ENCODE measurements around the gene LRIG1. TPM values are rescaled to one million over a fixed set of nuclear protein-coding genes. Genes with fewer than 3 reads are reported as not detected.

LRIG1 gene
- total RNA-seq, 1 experiment from 2014 or later: 14.7 TPM

GRCh38 chr3:66430876-66431275 is 69.9 kb downstream of the LRIG1 start:
- DNase-seq: no peak
- no peak overlapping the region for H3K27ac Mint-ChIP-seq (ENCODE audit: unreplicated experiment)
- no peaks in the 10 kb centered on the region for H3K9me3 Mint-ChIP-seq (ENCODE audit: low read depth, unreplicated experiment)
- H3K36me3 Mint-ChIP-seq (ENCODE audit: insufficient read depth, unreplicated experiment): no peaks in the 10 kb centered on the region
- no TSS peak for BruUV-seq (replicated peaks)
- no peak overlapping the region for H3K4me3 Mint-ChIP-seq (ENCODE audit: low read depth, unreplicated experiment)
- no peaks in the 10 kb centered on the region for H3K27me3 Mint-ChIP-seq (ENCODE audit: unreplicated experiment)
- CTCF ChIA-PET: no interaction called here
- intact Hi-C loops (cut with micrococcal nuclease; ENCODE audit: unreplicated experiment): no loop called here
- no peak for TF ChIP-seq CTCF (IDR thresholded peaks at IDR 0.05; ENCODE audit: unreplicated experiment)
- H3K4me1 Mint-ChIP-seq (ENCODE audit: low read depth, unreplicated experiment): no peaks in the 10 kb centered on the region

GRCh38 chr3:66428733-66429132 is 72.1 kb downstream of the LRIG1 start:
- intact Hi-C loops (cut with micrococcal nuclease; ENCODE audit: unreplicated experiment): no loop called here
- no peaks in the 10 kb centered on the region for H3K9me3 Mint-ChIP-seq (ENCODE audit: low read depth, unreplicated experiment)
- TF ChIP-seq CTCF (IDR thresholded peaks at IDR 0.05; ENCODE audit: unreplicated experiment): no peak
- CTCF ChIA-PET: no interaction called here
- no peaks in the 10 kb centered on the region for H3K4me1 Mint-ChIP-seq (ENCODE audit: low read depth, unreplicated experiment)
- no peak overlapping the region for H3K27ac Mint-ChIP-seq (ENCODE audit: unreplicated experiment)
- no peaks in the 10 kb centered on the region for H3K27me3 Mint-ChIP-seq (ENCODE audit: unreplicated experiment)
- H3K36me3 Mint-ChIP-seq (ENCODE audit: insufficient read depth, unreplicated experiment): no peaks in the 10 kb centered on the region
- BruUV-seq (replicated peaks): no TSS peak
- DNase-seq: no peak
- no peak overlapping the region for H3K4me3 Mint-ChIP-seq (ENCODE audit: low read depth, unreplicated experiment)

GRCh38 chr3:66427951-66428474 is 72.8 kb downstream of the LRIG1 start:
- TF ChIP-seq CTCF (IDR thresholded peaks at IDR 0.05; ENCODE audit: unreplicated experiment): no peak
- BruUV-seq (replicated peaks): no TSS peak
- CTCF ChIA-PET: no interaction called here
- Mint-ChIP-seq H3K36me3 (ENCODE audit: insufficient read depth, unreplicated experiment) (no peaks in the 10 kb centered on the region), H3K9me3 (ENCODE audit: low read depth, unreplicated experiment) (no peaks in the 10 kb centered on the region), H3K4me1 (ENCODE audit: low read depth, unreplicated experiment) (no peaks in the 10 kb centered on the region), H3K27me3 (ENCODE audit: unreplicated experiment) (no peaks in the 10 kb centered on the region), H3K27ac (ENCODE audit: unreplicated experiment) (no peak overlapping the region), H3K4me3 (ENCODE audit: low read depth, unreplicated experiment) (no peak overlapping the region)
- intact Hi-C loops (cut with micrococcal nuclease; ENCODE audit: unreplicated experiment): no loop called here
- no peak for DNase-seq

GRCh38 chr3:66427352-66427751 is 73.5 kb downstream of the LRIG1 start:
- H3K36me3 Mint-ChIP-seq (ENCODE audit: insufficient read depth, unreplicated experiment): no peaks in the 10 kb centered on the region
- DNase-seq: no peak
- TF ChIP-seq CTCF (IDR thresholded peaks at IDR 0.05; ENCODE audit: unreplicated experiment): no peak
- no peak overlapping the region for H3K27ac Mint-ChIP-seq (ENCODE audit: unreplicated experiment)
- H3K4me3 Mint-ChIP-seq (ENCODE audit: low read depth, unreplicated experiment): no peak overlapping the region
- H3K27me3 Mint-ChIP-seq (ENCODE audit: unreplicated experiment): no peaks in the 10 kb centered on the region
- no TSS peak for BruUV-seq (replicated peaks)
- intact Hi-C loops (cut with micrococcal nuclease; ENCODE audit: unreplicated experiment): no loop called here
- no peaks in the 10 kb centered on the region for H3K9me3 Mint-ChIP-seq (ENCODE audit: low read depth, unreplicated experiment)
- H3K4me1 Mint-ChIP-seq (ENCODE audit: low read depth, unreplicated experiment): no peaks in the 10 kb centered on the region
- CTCF ChIA-PET: no interaction called here

Data from Calu3 (cell line).